ENCODE measurements around the gene RARB. TPM values are rescaled to one million over a fixed set of nuclear protein-coding genes. Genes with fewer than 3 reads are reported as not detected.
A peak's percentile ranks its signal among the peaks of the same experiment; 100 is the strongest.

Gene RARB
- total and polyA plus RNA-seq, 7 experiments from 2014 or later: 0.07 to 0.13 TPM; not detected in 5

GRCh38 chr3:25586167-25586505, 158.1 kb downstream of the RARB start:
- H3K27me3 ChIP-seq (ENCODE audit: control insufficient read depth in 2 of 2, insufficient read depth in 2 of 2, low read length in 2 of 2): no peaks in the 10 kb centered on the region
- ATAC-seq (no peak), DNase-seq (no peak)
- intact Hi-C loops (cut with micrococcal nuclease): no loop called here
- no peak overlapping the region for H3K4me3 ChIP-seq (ENCODE audit: low read length)
- Mint-ChIP-seq H3K4me1 (no peaks in the 10 kb centered on the region), H3K27me3 (peaks cover 0 to 20% (median 0%) of the 10 kb centered on the region in 5 donors), H3K9me3 (peaks cover 0 to 3% (median 0%) of the 10 kb centered on the region in 11 donors), H3K4me3 (no peak overlapping the region), H3K36me3 (no peaks in the 10 kb centered on the region), H3K27ac (no peak overlapping the region)
- no peak overlapping the region for H3K27ac ChIP-seq (ENCODE audit: low read depth, low read length)
- ChIA-PET POLR2A (no interaction called here), CTCF (interaction anchor here (0.6 kb wide), 1 partner anchor 84 kb away, joined by 3 read pairs; no protein-coding TSS in a partner anchor)
- no peaks in the 10 kb centered on the region for H3K36me3 ChIP-seq (ENCODE audit: control insufficient read depth in 2 of 3, insufficient read depth in 3 of 3, low read length in 3 of 3)
- H3K9me3 ChIP-seq (ENCODE audit: control insufficient read depth in 2 of 3, low read length in 3 of 3): no peaks in the 10 kb centered on the region
- no peaks in the 10 kb centered on the region for H3K4me1 ChIP-seq (ENCODE audit: control insufficient read depth in 2 of 2, insufficient read depth in 2 of 2, low read length in 2 of 2)

GRCh38 chr3:25586553-25586952, 158.5 kb downstream of the RARB start:
- no peak for ATAC-seq
- H3K27ac Mint-ChIP-seq: no peak overlapping the region

GRCh38 chr3:25587094-25587493, 159.0 kb downstream of the RARB start:
- Histone ChIP-seq H3K4me3 (ENCODE audit: low read length) (no peak overlapping the region), H3K4me1 (ENCODE audit: control insufficient read depth in 2 of 2, insufficient read depth in 2 of 2, low read length in 2 of 2) (no peaks in the 10 kb centered on the region), H3K9me3 (ENCODE audit: control insufficient read depth in 2 of 3, low read length in 3 of 3) (no peaks in the 10 kb centered on the region), H3K27ac (ENCODE audit: low read depth, low read length) (no peak overlapping the region), H3K27me3 (ENCODE audit: control insufficient read depth in 2 of 2, insufficient read depth in 2 of 2, low read length in 2 of 2) (no peaks in the 10 kb centered on the region), H3K36me3 (ENCODE audit: control insufficient read depth in 2 of 3, insufficient read depth in 3 of 3, low read length in 3 of 3) (no peaks in the 10 kb centered on the region)
- peaks cover 0 to 19% (median 0%) of the 10 kb centered on the region in 5 donors for H3K27me3 Mint-ChIP-seq
- POLR2A ChIA-PET: no interaction called here
- peaks cover 0 to 3% (median 0%) of the 10 kb centered on the region in 11 donors for H3K9me3 Mint-ChIP-seq
- H3K4me3 Mint-ChIP-seq: no peak overlapping the region
- no peak overlapping the region for H3K27ac Mint-ChIP-seq
- H3K36me3 Mint-ChIP-seq: no peaks in the 10 kb centered on the region
- intact Hi-C loops (cut with micrococcal nuclease): no loop called here
- no peak for ATAC-seq
- CTCF ChIA-PET: no interaction called here
- H3K4me1 Mint-ChIP-seq: no peaks in the 10 kb centered on the region
- DNase-seq: no peak

More at GRCh38 chr3:25586553-25586952, 158.5 kb downstream of the RARB start:
- intact Hi-C loops (cut with micrococcal nuclease): no loop called here
- Mint-ChIP-seq H3K27me3 (peaks cover 0 to 20% (median 0%) of the 10 kb centered on the region in 5 donors), H3K36me3 (no peaks in the 10 kb centered on the region), H3K4me1 (no peaks in the 10 kb centered on the region), H3K9me3 (peaks cover 0 to 3% (median 0%) of the 10 kb centered on the region in 11 donors), H3K4me3 (no peak overlapping the region)
- CTCF ChIA-PET: no interaction called here
- Histone ChIP-seq H3K9me3 (ENCODE audit: control insufficient read depth in 2 of 3, low read length in 3 of 3) (no peaks in the 10 kb centered on the region), H3K27me3 (ENCODE audit: control insufficient read depth in 2 of 2, insufficient read depth in 2 of 2, low read length in 2 of 2) (no peaks in the 10 kb centered on the region), H3K4me3 (ENCODE audit: low read length) (no peak overlapping the region), H3K4me1 (ENCODE audit: control insufficient read depth in 2 of 2, insufficient read depth in 2 of 2, low read length in 2 of 2) (no peaks in the 10 kb centered on the region), H3K36me3 (ENCODE audit: control insufficient read depth in 2 of 3, insufficient read depth in 3 of 3, low read length in 3 of 3) (no peaks in the 10 kb centered on the region), H3K27ac (ENCODE audit: low read depth, low read length) (no peak overlapping the region)
- POLR2A ChIA-PET: no interaction called here
- no peak for DNase-seq

GRCh38 chr3:25587526-25587925, 159.5 kb downstream of the RARB start:
- H3K27ac Mint-ChIP-seq: peak overlapping the region in 2 of 9 donors; percentile 40 to 76
- DNase-seq (no peak), ATAC-seq (no peak)
- no peak overlapping the region for H3K4me3 Mint-ChIP-seq
- no peak overlapping the region for H3K4me3 ChIP-seq (ENCODE audit: low read length)
- H3K27ac ChIP-seq (ENCODE audit: low read depth, low read length): no peak overlapping the region
- no peaks in the 10 kb centered on the region for H3K4me1 Mint-ChIP-seq
- peaks cover 0 to 3% (median 0%) of the 10 kb centered on the region in 11 donors for H3K9me3 Mint-ChIP-seq
- no peaks in the 10 kb centered on the region for H3K27me3 ChIP-seq (ENCODE audit: control insufficient read depth in 2 of 2, insufficient read depth in 2 of 2, low read length in 2 of 2)
- ChIA-PET POLR2A (no interaction called here), CTCF (no interaction called here)
- no peaks in the 10 kb centered on the region for H3K9me3 ChIP-seq (ENCODE audit: control insufficient read depth in 2 of 3, low read length in 3 of 3)
- no peaks in the 10 kb centered on the region for H3K36me3 ChIP-seq (ENCODE audit: control insufficient read depth in 2 of 3, insufficient read depth in 3 of 3, low read length in 3 of 3)
- no peaks in the 10 kb centered on the region for H3K36me3 Mint-ChIP-seq
- intact Hi-C loops (cut with micrococcal nuclease): no loop called here
- no peaks in the 10 kb centered on the region for H3K4me1 ChIP-seq (ENCODE audit: control insufficient read depth in 2 of 2, insufficient read depth in 2 of 2, low read length in 2 of 2)
- peaks cover 0 to 15% (median 0%) of the 10 kb centered on the region in 5 donors for H3K27me3 Mint-ChIP-seq

- Histone ChIP-seq H3K36me3 (ENCODE audit: control insufficient read depth in 2 of 3, insufficient read depth in 3 of 3, low read length in 3 of 3) (no peaks in the 10 kb centered on the region), H3K9me3 (ENCODE audit: control insufficient read depth in 2 of 3, low read length in 3 of 3) (no peaks in the 10 kb centered on the region), H3K27ac (ENCODE audit: low read depth, low read length) (no peak overlapping the region), H3K4me3 (ENCODE audit: low read length) (no peak overlapping the region), H3K27me3 (ENCODE audit: control insufficient read depth in 2 of 2, insufficient read depth in 2 of 2, low read length in 2 of 2) (no peaks in the 10 kb centered on the region), H3K4me1 (ENCODE audit: control insufficient read depth in 2 of 2, insufficient read depth in 2 of 2, low read length in 2 of 2) (no peaks in the 10 kb centered on the region)
- peaks cover 0 to 10% (median 0%) of the 10 kb centered on the region in 5 donors for H3K27me3 Mint-ChIP-seq
- no peak for ATAC-seq
- H3K27ac Mint-ChIP-seq: peak overlapping the region in 1 of 9 donors; percentile 76
- intact Hi-C loops (cut with micrococcal nuclease): no loop called here
- H3K9me3 Mint-ChIP-seq: peaks cover 0 to 3% (median 0%) of the 10 kb centered on the region in 11 donors
- ChIA-PET CTCF (no interaction called here), POLR2A (no interaction called here)
- no peak overlapping the region for H3K4me3 Mint-ChIP-seq
- H3K4me1 Mint-ChIP-seq: no peaks in the 10 kb centered on the region
- no peak for DNase-seq
- no peaks in the 10 kb centered on the region for H3K36me3 Mint-ChIP-seq
Observed at GRCh38 chr3:25587975-25588374, 159.9 kb downstream of the RARB start.

DNA sequence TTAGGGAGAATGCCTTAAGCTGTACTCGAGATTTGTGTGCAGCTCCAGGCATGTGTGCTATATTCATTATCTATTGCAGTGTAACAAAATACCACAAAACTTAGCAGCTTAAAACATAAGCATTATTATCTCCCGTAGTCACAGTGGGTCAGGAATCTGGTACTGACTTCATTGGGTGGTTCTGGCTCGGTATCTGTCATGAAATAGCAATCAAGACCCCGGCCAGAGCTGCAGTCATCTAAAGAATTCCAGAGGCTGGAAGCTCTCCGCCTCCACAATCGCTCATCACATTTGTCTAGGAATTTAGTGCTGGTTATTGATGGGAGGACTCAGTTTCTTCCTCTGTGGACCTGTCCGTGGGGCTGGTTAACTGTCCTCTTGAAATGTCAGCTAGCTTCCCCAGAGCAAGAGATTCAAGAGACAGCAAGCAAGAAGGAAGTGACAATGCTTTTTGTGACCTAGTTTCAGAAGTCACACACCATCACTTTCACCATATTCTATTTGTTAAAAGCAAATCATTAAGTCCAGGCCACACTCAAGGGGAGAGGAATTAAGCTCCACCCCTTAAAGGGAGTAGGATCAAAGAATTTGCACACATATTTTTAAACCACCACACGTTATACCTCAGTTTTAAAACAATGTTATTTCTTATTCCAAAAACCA, 160.5 kb downstream of the RARB start:
- ATAC-seq (no peak), DNase-seq (no peak)
- no peak overlapping the region for H3K4me3 ChIP-seq (ENCODE audit: low read length)
- H3K4me1 ChIP-seq (ENCODE audit: control insufficient read depth in 2 of 2, insufficient read depth in 2 of 2, low read length in 2 of 2): no peaks in the 10 kb centered on the region
- Mint-ChIP-seq H3K4me3 (no peak overlapping the region), H3K27me3 (peaks cover 0 to 9% (median 0%) of the 10 kb centered on the region in 5 donors), H3K36me3 (no peaks in the 10 kb centered on the region), H3K4me1 (peaks cover 0 to 5% (median 0%) of the 10 kb centered on the region in 7 donors), H3K27ac (peak overlapping the region in 1 of 9 donors; percentile 10), H3K9me3 (peaks cover 0 to 3% (median 0%) of the 10 kb centered on the region in 11 donors)
- H3K36me3 ChIP-seq (ENCODE audit: control insufficient read depth in 2 of 3, insufficient read depth in 3 of 3, low read length in 3 of 3): no peaks in the 10 kb centered on the region
- POLR2A ChIA-PET: no interaction called here
- no peak overlapping the region for H3K27ac ChIP-seq (ENCODE audit: low read depth, low read length)
- H3K9me3 ChIP-seq (ENCODE audit: control insufficient read depth in 2 of 3, low read length in 3 of 3): no peaks in the 10 kb centered on the region
- no peaks in the 10 kb centered on the region for H3K27me3 ChIP-seq (ENCODE audit: control insufficient read depth in 2 of 2, insufficient read depth in 2 of 2, low read length in 2 of 2)
- CTCF ChIA-PET: no interaction called here
- intact Hi-C loops (cut with micrococcal nuclease): no loop called here
